HG02981 (cell line): Measurements from ENCODE around the gene ENO2.
"Not testable (repeated sequence)": the region's sequence is repeated elsewhere in the genome, so short reads cannot be mapped to it uniquely, and the experiment has no call there.

Source experiments
- ATAC-seq: cut with Tn5 transposase; IDR thresholded peaks from one replicate; pipeline ENCODE4 v1.9.1; 2021; ENCODE audit warnings: mild to moderate bottlenecking, moderate library complexity; ENCODE audit not compliant: unreplicated experiment

The ENO2 gene

DNA sequence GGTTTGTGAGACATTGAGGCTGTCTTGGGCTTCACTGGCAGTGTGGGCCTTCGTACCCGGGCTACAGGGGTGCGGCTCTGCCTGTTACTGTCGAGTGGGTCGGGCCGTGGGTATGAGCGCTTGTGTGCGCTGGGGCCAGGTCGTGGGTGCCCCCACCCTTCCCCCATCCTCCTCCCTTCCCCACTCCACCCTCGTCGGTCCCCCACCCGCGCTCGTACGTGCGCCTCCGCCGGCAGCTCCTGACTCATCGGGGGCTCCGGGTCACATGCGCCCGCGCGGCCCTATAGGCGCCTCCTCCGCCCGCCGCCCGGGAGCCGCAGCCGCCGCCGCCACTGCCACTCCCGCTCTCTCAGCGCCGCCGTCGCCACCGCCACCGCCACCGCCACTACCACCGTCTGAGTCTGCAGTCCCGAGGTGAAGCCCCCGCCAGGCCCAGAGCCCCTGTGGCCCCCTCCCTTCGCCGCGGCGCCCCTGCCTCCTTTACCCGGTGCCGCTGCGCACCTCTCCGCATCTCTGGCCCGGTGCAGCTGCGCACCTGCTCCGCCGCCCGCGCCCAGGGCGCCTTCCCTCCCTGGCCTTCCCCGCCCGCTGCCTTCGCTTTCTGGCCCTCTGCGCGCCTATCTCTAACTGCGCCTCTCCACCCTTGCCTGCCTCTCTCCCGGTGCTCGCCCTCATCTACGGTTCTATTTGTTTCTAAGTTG, at the start of gene ENO2:
ENO2 (plus strand) TSS at position 335 of the 701 bp plus-strand sequence. CDS start 1,253 bp downstream, outside the sequence.
- peak; percentile 72 for ATAC-seq

DNA sequence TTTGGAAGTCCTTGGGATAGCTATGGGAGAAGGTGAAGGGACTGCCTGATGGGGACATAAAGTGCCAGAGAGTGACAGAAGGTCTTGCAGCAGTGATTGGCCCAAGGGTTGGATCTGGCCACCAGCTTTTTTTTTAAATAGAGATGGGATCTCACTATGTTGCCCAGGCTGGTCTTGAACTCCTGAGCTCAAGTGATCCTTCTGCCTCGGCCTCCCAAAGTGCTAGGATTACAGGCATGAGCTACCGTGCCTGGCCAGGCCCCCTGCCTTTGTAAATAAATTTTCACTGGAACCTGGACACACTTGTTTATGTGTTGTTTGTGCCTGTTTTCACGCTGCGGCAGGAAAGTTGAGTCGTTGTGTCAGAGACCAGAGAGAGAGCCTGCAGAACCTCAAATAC, 49.1 kb upstream of the ENO2 start:
- ATAC-seq: not testable (repeated sequence)

DNA sequence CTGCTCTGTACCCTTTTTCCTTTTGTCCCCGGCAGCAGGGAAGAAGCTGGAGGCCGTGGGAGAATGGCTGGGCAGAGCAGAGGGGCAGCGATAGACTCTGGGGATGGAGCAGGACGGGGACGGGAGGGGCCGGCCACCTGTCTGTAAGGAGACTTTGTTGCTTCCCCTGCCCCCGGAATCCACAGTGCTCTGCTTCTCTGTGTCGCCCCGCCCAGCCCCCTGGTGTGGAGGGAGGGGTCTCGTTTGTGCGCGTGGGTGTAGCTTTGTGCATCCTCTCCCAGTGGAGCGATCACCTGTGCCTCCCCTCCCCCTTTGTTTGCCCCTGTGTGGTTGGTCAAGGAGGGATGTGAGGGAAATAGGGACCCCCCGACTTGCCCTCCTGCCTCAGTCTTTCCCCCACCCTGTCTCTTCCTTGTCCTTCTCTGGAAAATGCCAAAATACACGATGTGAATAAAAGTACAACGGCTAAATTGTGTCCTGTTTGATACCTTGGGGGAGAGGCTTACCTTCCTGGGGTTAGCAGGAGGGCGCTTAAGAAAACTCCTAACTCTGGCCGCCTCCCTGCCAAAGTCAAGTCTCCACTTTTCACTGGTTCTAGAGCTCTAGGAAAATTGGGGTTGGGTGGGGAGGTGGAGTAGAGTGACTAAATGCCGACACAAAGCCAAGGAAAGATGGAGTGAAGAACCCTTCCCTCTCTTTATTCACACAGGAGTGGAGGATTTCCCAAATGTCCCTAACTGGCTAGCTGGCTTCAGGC, 48.0 kb upstream of the ENO2 start:
- no peak for ATAC-seq

DNA sequence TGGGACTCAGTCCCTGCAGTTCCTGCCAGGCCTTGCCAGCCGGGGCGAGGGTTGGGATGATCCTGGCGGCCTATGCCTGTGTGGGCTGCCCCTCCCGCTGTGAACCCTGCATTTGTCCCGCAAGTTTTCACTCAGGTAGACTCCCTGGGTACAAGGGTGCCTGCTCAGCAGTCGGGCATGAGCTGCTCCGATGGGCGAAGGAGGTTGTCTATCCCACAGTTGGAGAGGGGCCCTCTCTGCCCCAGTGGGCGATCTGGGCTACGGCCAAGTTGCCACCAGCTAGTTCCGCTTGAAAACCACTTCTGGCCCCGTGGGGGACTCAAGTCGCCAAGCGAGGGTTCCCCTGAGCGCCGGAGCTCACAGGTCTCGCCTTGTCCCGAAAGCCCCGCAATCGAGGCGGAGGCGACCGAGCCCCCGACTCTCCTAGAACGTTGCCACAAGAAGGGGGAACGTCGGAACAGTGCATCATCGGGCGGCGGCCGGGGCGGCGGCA, 47.4 kb upstream of the ENO2 start:
- peak; percentile 5 for ATAC-seq

DNA sequence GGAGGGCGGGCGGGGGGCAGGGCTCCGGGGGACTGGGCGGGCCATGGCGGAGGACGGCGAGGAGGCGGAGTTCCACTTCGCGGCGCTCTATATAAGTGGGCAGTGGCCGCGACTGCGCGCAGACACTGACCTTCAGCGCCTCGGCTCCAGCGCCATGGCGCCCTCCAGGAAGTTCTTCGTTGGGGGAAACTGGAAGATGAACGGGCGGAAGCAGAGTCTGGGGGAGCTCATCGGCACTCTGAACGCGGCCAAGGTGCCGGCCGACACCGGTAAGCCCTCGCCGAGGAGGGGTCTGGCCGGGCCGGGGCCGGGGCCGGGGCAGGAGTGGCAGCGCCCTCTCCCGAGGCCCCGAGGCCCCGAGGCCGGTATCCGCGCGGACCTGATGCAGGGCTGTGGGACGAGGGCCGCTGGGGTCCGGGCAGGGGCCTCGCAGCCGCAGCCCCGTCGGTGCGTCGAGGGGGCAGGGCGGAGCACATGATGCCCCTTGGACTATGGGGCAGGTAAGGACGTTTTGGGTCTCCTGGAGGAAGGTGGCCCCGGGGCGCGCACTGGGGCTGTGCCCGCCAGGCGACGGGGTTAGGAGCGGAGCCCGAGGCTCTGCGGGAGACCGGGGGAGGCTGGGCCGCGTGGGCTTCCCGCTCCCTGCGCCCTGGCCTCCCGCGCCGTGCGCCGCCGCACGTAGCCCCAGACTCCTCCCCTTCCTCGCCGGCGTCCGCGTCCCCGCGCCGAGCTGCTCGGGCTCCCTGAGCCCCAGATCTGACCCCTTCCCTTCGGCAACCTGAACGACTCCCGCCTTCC, 46.8 kb upstream of the ENO2 start, which contains the start of gene TPI1:
TPI1 (plus strand) TSS at position 119 of the 798 bp plus-strand sequence; CDS start at position 155, 36 bp downstream.
- peak; percentile 57 for ATAC-seq

DNA sequence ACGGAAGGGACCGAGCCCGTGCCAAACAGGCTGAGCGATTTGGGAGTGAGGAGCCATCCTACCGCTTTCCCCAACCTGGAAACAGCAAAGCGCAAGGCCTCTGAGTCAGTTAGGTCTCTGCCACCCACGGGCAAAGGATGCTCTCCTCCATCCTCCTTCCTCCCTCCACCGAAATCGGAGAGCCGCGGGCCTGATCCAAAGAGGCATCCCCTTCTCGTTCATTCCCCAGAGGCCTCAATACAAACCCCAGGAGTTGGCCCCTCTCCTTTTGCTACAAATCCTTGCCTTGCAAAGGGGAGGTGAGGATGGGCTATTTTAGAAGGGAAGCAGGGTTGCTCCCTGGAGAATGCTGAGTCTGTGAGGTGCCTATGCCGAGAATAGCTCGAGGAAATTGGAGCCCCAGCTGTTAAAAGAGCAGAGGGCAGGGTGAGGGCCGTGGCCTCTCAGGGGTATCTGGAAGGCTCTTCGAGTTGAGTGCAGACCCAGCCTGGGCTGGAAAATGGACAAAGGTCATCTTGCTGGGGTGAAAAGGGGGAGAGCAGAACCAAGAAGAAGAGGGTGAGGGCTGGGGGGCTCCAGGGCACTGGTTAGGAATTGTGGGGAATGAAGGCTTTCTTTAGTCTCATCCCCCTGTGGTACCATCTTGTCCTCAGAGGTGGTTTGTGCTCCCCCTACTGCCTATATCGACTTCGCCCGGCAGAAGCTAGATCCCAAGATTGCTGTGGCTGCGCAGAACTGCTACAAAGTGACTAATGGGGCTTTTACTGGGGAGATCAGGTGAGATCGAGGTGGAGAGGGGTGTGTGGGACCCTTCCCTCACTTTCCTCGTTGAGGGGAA, 46.0 kb upstream of the ENO2 start:
- ATAC-seq: no peak

DNA sequence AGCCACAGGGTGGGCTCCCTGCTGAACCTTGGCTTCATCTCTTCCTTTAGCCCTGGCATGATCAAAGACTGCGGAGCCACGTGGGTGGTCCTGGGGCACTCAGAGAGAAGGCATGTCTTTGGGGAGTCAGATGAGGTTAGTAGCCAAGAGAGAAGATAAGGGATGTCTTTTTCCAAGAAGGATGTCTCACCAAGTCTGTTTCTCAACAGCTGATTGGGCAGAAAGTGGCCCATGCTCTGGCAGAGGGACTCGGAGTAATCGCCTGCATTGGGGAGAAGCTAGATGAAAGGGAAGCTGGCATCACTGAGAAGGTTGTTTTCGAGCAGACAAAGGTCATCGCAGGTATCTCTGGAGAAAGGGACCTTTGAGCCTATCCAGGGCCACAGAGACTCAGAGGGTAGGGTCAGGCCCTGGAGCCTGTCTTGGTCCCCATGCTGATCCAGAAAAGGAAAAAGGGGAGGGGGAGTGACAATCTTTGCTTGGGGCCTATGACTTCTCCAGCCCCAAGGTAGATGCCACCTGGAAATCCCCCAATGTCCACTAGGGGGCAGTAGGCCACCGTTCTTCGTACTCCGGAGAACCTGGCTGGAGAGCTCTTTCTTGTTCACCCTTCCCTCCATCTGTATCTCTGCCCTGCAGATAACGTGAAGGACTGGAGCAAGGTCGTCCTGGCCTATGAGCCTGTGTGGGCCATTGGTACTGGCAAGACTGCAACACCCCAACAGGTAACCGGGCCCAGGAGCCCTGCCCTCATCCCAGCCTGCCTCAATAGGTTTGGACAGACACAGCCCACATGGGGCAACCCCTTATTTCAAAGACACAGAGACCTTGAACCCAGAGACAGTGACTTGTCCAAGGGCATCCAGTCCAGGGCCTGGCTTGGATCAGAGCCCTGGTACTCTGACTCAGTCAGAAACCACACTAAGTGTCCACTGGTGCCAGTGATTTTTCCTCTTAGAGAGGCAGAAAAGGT, 45.0 kb upstream of the ENO2 start:
- no peak for ATAC-seq

DNA sequence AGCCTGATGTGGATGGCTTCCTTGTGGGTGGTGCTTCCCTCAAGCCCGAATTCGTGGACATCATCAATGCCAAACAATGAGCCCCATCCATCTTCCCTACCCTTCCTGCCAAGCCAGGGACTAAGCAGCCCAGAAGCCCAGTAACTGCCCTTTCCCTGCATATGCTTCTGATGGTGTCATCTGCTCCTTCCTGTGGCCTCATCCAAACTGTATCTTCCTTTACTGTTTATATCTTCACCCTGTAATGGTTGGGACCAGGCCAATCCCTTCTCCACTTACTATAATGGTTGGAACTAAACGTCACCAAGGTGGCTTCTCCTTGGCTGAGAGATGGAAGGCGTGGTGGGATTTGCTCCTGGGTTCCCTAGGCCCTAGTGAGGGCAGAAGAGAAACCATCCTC, 44.1 kb upstream of the ENO2 start:
- ATAC-seq: not testable (repeated sequence)

DNA sequence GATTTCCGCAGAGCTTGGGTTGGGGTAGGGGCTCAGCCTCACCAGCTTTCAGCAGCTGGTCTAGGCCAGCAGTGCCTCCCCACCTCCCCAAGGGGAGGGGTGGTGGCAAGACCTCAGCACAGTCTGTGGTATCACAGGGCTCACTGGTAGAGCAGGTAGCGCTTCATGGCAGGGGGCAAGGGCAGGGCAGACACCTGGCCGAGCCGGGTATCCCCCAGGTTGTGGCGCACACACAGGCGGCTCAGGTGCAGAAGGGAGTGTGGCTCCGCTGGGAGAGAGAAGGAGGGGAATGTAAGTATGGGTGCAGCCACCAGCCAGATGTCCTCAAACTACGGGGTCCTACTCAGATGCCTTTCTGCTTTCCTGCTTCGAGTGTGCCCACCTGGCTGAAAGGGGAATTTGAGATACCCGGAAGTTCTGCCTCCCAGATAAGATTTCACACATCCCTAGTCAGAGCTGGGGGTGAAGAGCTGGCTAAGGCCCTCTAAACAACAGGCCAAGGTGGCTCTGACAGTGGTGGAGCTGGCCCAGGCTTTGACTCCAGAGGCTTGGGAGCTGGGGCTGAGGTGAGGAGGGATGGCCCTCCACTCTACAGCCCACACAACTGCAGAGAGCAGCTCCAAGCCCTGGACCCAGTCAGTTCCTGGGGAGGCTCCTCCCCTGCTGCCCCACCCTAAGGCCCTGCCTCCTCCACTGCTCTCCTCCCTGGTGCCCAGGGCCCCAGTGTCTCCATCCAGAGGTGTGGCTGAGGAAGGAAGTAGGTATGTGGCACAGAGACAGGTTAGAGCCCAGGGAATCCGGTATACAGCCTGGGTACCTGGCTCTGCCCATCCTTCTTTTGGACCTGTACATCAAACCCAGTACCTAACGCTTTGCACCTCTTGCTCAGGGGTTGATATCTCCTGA, 43.1 kb upstream of the ENO2 start:
- ATAC-seq: no peak

DNA sequence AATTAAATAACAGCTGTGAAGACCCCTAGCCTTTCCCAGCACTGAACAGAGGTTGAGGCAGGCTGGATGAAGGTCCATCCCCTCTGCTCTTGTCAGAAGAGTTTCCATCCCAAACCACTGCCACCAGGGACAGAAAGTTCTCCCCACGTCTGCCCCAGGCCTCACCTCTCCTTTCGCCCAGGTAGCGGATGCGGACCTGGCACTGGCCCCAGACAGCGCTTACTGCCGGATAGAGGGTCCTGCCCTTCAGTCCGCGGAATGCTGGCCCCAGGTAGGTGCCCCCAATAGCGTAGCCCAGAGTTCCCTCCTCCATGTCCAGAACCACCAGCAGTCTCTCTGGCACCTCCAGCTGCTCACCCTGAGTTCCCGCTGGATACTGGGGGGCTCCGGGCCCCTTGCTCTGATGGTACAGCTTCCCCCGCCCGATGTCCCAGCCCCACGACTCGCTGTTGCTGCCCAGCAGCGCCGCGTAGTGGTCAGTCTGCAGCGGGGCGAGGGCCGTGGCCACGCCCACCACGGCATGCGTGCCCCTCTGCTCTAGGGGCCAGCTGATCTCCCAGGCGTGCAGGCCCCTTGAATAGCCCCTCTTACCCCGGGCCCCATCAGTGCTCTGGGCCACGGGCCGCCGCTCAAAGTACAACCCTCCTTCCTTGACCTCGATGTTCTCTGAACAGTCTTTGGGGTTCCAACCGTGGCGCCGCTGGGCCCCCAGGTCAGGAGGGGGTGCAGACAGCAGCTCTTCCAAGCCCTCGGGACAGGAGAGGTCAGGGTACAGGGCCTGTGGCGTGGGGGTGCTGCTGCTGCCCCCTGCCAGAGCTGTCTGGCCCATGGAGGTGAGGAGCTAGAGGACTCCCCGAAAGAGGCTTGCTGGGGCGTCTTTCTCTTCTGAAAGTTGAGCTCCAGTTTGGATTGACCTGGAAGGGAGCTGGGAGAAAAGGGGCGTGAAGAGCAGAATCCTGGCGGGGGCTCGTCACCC, 42.0 kb upstream of the ENO2 start:
- ATAC-seq: no peak

DNA sequence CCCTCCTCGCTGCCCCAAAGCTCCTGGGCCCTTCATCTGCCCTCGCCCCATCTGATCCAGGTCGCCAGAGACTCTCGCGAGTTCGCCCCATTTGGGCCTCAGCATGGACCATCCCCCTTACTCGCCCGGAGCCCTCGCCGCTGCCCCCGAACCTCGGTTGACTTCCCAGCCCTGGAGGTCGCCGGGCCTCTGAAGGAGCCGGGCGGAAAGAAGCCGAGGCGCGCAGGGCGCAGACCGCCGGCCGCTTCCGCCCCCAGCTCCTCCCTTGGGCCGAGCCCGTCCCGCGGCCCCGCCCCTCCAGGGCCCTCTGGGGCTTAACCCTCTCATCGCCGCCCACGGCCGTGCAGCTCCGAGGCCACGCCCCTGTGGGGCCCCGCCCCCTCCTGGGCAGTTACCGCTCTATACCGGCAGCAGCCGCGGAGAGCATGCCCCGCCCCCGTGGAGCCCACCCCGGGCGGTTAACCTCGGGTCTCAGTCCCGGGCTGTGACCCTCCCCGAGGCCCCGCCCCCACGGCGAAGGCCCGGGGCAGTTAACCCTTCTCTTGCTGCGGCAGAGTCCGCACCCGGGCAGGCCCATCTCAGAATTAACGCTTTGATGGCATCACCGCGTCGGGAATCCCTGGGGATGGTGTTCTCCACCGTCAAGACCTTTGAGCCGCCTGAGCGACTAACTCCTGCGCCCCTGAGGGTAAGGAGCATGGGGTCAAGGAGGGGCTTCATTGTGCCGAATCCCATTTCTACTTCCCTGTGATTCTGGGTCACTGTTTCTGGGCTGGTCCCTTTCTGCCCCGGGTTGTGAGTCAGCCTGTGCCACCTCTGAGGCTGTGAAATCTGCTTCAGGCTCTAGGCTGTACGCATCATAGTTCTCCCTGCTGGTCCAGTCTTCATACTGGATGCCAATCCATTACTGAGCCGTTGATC, 41.0 kb upstream of the ENO2 start, which contains the start of gene SPSB2:
SPSB2 (minus strand) TSS at position 210 of the 921 bp plus-strand sequence. CDS start 402 bp downstream, outside the sequence.
- ATAC-seq: peak; percentile 67

DNA sequence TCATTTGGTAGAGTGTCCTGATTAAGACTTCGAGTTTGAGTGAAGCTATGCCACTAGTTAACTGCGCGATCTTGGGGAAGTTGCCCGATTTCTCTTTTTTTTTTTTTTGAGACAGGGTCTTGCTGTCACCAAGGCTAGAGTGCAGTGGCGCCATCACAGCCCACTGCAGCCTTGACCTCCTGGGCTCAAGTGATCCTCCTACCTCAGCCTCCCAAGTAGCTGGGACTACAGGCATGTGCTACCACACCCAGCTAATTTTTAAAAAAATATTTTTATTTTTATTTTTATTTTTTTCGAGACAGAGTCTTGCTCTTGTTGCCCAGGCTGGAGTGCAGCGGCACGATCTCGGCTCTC, 40.4 kb upstream of the ENO2 start:
- ATAC-seq: not testable (repeated sequence)

DNA sequence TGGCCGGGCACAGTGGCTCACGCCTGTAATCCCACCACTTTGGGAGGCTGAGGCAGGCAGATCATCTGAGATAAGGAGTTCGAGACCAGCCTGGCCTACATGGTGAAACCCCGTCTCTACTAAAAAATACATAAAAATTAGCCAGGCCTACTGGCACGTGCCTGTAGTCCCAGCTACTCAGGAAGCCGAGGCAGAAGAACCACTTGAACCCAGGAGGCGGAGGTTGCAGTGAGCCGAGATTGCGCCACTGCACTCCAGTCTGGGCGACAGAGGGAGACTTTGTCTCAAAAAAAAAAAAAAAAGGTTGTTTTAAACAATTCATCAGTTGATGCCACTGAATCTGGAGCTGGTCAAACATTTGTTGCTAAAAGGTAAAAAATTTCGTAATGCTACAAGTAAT, 34.6 kb upstream of the ENO2 start:
- not testable (repeated sequence) for ATAC-seq

DNA sequence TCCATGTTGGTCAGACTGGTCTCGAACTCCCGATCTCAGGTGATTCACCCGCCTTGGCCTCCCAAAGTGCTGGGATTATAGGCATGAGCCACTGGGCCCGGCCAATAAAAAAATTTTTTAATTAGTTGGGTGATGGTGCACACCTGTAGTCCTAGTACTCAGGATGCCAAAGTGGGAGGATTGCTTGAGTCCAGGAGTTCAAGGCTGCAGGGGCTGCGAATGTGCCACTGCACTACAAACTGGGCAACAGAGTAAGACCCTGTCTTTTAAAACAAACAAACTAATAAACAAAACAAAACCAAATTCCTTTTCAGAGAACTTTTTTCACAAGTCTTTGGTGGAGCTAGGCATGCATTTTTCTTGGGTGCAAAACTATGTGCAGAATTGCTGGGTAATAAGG, 31.1 kb upstream of the ENO2 start:
- ATAC-seq: no peak

DNA sequence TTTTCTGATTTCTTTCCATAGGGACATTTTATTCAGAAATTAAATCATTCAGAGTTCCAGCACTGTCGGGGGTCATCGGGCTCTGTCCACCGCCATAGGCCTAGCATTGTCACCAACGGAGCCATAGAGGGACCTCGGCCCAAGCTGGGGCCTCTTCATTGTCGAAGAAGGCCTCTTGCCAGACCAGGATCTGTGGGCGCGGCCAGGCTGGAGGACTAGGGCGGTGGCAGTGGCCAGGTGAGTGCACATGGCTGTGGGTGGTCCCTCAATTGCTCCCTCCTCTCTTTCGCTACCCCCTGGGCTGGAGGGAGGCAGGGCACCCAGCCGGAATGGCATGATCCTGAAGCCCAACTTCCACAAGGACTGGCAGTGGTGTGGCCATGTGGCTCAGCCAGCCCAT, 30.7 kb upstream of the ENO2 start:
- ATAC-seq: no peak

DNA sequence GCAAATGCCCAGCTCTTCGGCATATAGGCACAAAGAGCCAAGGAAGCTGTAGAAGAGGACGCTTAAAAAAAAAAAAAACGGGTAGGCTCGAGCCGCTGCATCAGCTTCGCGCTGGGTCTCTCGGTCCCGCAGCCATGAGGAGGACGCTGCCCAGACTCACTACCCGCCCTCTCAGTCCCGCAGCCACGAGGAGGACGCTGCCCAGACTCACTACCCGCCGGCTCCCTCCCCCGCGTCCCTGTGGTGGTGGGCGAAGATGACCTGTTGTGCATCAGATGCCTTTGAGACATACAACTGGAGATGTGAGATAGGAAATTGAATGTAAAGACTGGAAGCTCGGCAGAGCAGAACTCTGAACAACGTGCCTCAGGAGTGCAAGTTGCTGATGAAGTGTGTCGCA, 29.8 kb upstream of the ENO2 start:
- ATAC-seq: no peak
